Sigmoid colon (tissue), 7 donors: ENCODE measurements around the gene PPP1R10. TPM values are rescaled to one million over a fixed set of nuclear protein-coding genes. Genes with fewer than 3 reads are reported as not detected.

Experiments used
- DNase-seq: peaks from one replicate; pipeline ENCODE4 v3.0.0-alpha.2; 2019
- H3K27ac ChIP-seq, 4 donors: fragments of 200-600 bp; sonication (generic); one replicate each; pipeline ENCODE4 v1.5.1; 2016 to 2019; ENCODE audit warnings: mild to moderate bottlenecking in 1 of 4
- H3K27me3 ChIP-seq, 3 donors: fragments of 200-600 bp; sonication (generic); one replicate each; pipeline ENCODE4 v1.5.1; 2019; ENCODE audit warnings: mild to moderate bottlenecking in 1 of 3
- H3K36me3 ChIP-seq, 4 donors: fragments of 200-600 bp; sonication (generic); one replicate each; pipeline ENCODE4 v1.5.1; 2016 to 2019
- H3K4me1 ChIP-seq, 4 donors: fragments of 200-600 bp; sonication (generic); one replicate each; pipeline ENCODE4 v1.5.1; 2017 to 2019
- H3K4me3 ChIP-seq, 4 donors: fragments of 200-600 bp; sonication (generic); one replicate each; pipeline ENCODE4 v1.5.1; 2017 to 2019; ENCODE audit warnings: mild to moderate bottlenecking in 2 of 4, moderate library complexity in 1 of 4
- H3K9me3 ChIP-seq, 4 donors: fragments of 200-600 bp in 3 of 4; sonication (generic) in 3 of 4; one replicate each; pipeline versions ENCODE4 v1.5.1 to v1.6.1; 2013 to 2019
- CTCF ChIP-seq, 4 experiments: fragments of 450-650 bp in 3 of 4; fragments of 200-600 bp in 1 of 4; IDR thresholded peaks; one replicate each; pipeline ENCODE4 v1.5.1; 2016 to 2019; ENCODE audit warnings: antibody characterized with exemption in 4 of 4, mild to moderate bottlenecking in 3 of 4, moderate library complexity in 2 of 4
- EP300 ChIP-seq, 4 donors: sonication (generic); formaldehyde crosslinking; IDR thresholded peaks; one replicate each; pipeline ENCODE4 v1.6.1; 2017; ENCODE audit warnings: antibody characterized with exemption in 4 of 4
- POLR2A ChIP-seq, 2 donors: fragments of 450-650 bp; IDR thresholded peaks; one replicate each; pipeline ENCODE4 v1.6.1; 2016; ENCODE audit warnings: antibody characterized with exemption in 2 of 2, mild to moderate bottlenecking in 2 of 2, moderate library complexity in 2 of 2
- POLR2AphosphoS5 ChIP-seq, 4 donors: sonication (generic); formaldehyde crosslinking; IDR thresholded peaks; one replicate each; pipeline ENCODE4 v1.6.1; 2017; ENCODE audit warnings: antibody characterized with exemption in 4 of 4
- WGBS, 2 donors: extraction: QIAGEN DNeasy Blood & Tissue Kit; methylation state at CpG; one replicate each; pipeline ENCODE4 v1.1.7; 2013; 5-methylcytosine and 5-hydroxymethylcytosine counted together
- intact Hi-C: fragments of 100-400 bp; cut with DNase I; formaldehyde crosslinking; loops from one replicate; pipeline ENCODE4 v1.15.1; 2023
- polyA plus RNA-seq, 3 donors: library from polyadenylated mRNA; stranded (reverse); fragments of 200-250 nt; gene quantifications; one replicate each; pipeline ENCODE4 v1.2.3, GENCODE V29; 2013
- total RNA-seq, 4 donors: library from RNA; depleted of rRNA; stranded (reverse); fragments of >200 nt; gene quantifications; one replicate each; pipeline ENCODE4 v1.1.0, GENCODE V29; 2016
- donor health status: healthy with polysubstance abuse.
- donor health status: Bipolar disorder and iron deficiency.
- donor health status: healthy.

PPP1R10 gene
- total and polyA plus RNA-seq, 7 donors: 13.8 to 30.6 (median 26.8) TPM

GRCh38 chr6:30656513-30656912, 39.5 kb upstream of the PPP1R10 start:
- DNase-seq: no peak
- Histone ChIP-seq H3K4me3 (no peak overlapping the region), H3K9me3 (no peaks in the 10 kb centered on the region), H3K27me3 (no peaks in the 10 kb centered on the region), H3K27ac (no peak overlapping the region), H3K4me1 (no peaks in the 10 kb centered on the region), H3K36me3 (peaks cover 70 to 100% (median 86%) of the 10 kb centered on the region in 4 donors)
- TF ChIP-seq POLR2A (IDR thresholded peaks at IDR 0.05) (no peak), EP300 (IDR thresholded peaks at IDR 0.05) (no peak), POLR2AphosphoS5 (IDR thresholded peaks at IDR 0.05) (no peak), CTCF (IDR thresholded peaks at IDR 0.05) (no peak)
- intact Hi-C loops: no loop called here
- 80 to 86% methylated on average over 7 of the region's 7 CpGs for WGBS, 2 donors

DNA sequence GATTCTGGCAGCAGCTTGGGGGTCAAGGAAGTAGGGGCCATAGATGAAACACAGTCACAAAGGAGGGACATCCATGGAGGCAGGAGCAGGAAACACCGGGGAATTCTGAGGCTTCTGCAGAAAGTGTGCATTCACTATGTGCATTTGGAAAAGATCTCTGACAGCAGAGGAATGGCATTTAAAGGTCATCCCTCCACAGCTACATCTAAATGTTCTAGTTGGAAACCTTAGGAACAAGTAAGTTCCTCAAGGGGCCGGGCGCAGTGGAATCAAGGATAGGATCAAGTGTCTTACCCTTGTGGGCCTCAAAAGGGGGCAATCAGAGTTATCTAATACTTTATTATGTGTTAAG, 38.7 kb upstream of the PPP1R10 start:
- no peak overlapping the region for H3K4me3 ChIP-seq
- intact Hi-C loops: no loop called here
- DNase-seq: no peak
- WGBS, 2 donors: 95 to 98% methylated on average over 3 of the region's 3 CpGs
- TF ChIP-seq POLR2AphosphoS5 (IDR thresholded peaks at IDR 0.05): no peak
- TF ChIP-seq EP300 (IDR thresholded peaks at IDR 0.05): no peak
- no peak for TF ChIP-seq POLR2A (IDR thresholded peaks at IDR 0.05)
- TF ChIP-seq CTCF (IDR thresholded peaks at IDR 0.05): no peak
- no peaks in the 10 kb centered on the region for H3K4me1 ChIP-seq
- H3K27ac ChIP-seq: no peak overlapping the region
- peaks cover 65 to 100% (median 87%) of the 10 kb centered on the region in 4 donors for H3K36me3 ChIP-seq
- H3K27me3 ChIP-seq: no peaks in the 10 kb centered on the region
- no peaks in the 10 kb centered on the region for H3K9me3 ChIP-seq

DNA sequence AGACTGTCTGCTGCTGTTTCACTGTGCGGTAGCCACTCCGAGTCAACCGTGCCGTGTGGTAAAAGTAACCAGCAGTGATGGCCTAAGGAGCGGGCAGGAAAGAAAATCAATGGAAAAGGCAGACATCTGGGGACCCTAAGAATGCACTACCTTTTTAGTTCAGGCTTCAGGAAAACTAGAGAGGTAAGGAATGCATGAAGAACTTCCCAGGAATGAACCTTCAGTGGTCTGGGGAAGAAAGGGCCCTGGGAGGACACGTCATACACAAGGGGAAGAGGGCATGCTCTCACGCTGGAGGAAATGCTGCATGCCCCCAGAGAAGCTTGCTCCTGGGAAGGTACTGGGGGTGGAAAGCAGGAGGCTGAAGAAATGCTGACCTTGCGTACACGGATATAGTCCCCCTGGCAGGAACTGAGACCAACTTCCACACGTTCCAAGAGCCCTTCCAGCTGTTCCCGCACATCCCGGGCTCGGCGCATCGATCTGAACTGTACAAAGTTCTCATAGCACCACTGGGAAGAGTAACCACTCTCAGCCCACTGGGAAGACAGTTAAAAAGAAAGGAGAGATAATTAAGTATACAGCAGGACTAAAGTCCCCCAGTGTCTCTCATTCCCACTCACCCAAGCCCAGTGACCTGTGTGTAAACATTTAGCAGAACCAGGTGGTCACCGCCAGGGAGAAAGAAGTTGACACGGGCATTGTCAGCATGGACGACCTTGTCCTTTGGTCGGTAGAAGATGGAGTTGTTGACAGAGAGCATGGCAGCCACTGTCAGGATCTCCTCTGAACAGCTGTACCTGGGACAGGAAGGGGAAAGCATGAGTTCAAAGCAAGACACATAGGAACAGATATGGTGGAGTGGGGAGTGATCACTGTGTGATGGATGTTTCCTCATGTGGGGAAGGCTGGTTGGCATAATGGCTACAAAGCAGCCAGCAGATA, 38.0 kb upstream of the PPP1R10 start:
- no peak for DNase-seq
- Histone ChIP-seq H3K4me1 (no peaks in the 10 kb centered on the region), H3K36me3 (peaks cover 61 to 99% (median 83%) of the 10 kb centered on the region in 4 donors), H3K4me3 (no peak overlapping the region), H3K27me3 (no peaks in the 10 kb centered on the region), H3K27ac (no peak overlapping the region), H3K9me3 (no peaks in the 10 kb centered on the region)
- WGBS, 2 donors: 91 to 93% methylated on average over 19 of the region's 19 CpGs
- TF ChIP-seq CTCF (IDR thresholded peaks at IDR 0.05): no peak
- no peak for TF ChIP-seq POLR2AphosphoS5 (IDR thresholded peaks at IDR 0.05)
- TF ChIP-seq POLR2A (IDR thresholded peaks at IDR 0.05): no peak
- TF ChIP-seq EP300 (IDR thresholded peaks at IDR 0.05): no peak
- intact Hi-C loops: no loop called here

DNA sequence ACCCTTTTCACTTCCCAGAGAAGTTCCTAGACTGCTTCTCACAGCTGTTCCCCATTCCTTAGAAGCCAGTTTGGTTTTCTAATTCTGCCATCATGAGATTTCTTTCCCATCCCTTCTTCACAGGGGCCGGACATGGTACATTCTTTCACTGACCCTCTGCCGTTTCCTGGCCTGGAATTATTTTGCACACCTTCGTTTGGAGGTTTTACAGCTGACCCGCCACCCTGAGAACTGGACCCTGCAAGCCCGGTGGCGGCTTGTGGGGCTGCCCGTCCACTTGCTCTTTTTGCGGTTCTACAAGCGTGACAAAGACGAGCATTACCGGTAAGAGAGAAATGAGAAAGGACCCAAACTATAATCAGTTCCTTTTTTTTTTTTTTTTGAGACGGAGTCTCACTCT, 34.1 kb upstream of the PPP1R10 start:
- WGBS, 2 donors: 85 to 90% methylated on average over 12 of the region's 12 CpGs
- H3K4me1 ChIP-seq: peaks cover 0 to 24% (median 12%) of the 10 kb centered on the region in 4 donors

More for the DNA sequence above, 34.1 kb upstream of the PPP1R10 start:
- no peaks in the 10 kb centered on the region for H3K9me3 ChIP-seq
- DNase-seq: no peak
- no peaks in the 10 kb centered on the region for H3K27me3 ChIP-seq
- H3K36me3 ChIP-seq: peaks cover 41 to 67% (median 48%) of the 10 kb centered on the region in 4 donors
- H3K27ac ChIP-seq: no peak overlapping the region
- no peak for TF ChIP-seq POLR2A (IDR thresholded peaks at IDR 0.05)
- TF ChIP-seq POLR2AphosphoS5 (IDR thresholded peaks at IDR 0.05): no peak
- no peak for TF ChIP-seq CTCF (IDR thresholded peaks at IDR 0.05)
- TF ChIP-seq EP300 (IDR thresholded peaks at IDR 0.05): no peak
- no peak overlapping the region for H3K4me3 ChIP-seq
- intact Hi-C loops: no loop called here
